GM12865 (cell line): ENCODE measurements around the gene OR7C2.

ENCODE experiments used
- DNase-seq: peaks from one replicate; pipeline ENCODE4 v3.0.0; 2010; ENCODE audit warnings: low read depth
- H3K4me3 ChIP-seq: 2 replicates; pipeline ENCODE4 v1.5.1; 2011; ENCODE audit warnings: mild to moderate bottlenecking, low read depth, low read length, control low read depth
- CTCF ChIP-seq: IDR thresholded peaks from 2 replicates; pipeline ENCODE4 v1.5.1; 2011; ENCODE audit warnings: low read length, control low read depth, low read depth, inconsistent platforms; ENCODE audit not compliant: insufficient read depth; ENCODE audit errors: missing control alignments

The OR7C2 gene

GRCh38 chr19:14957464-14957863, 16.2 kb downstream of the OR7C2 start:
- TF ChIP-seq CTCF = no peak
- H3K4me3 ChIP-seq = no peak overlapping the region
- no peak for DNase-seq

GRCh38 chr19:14959263-14959662, 18.0 kb downstream of the OR7C2 start:
- no peak for DNase-seq
- no peak overlapping the region for H3K4me3 ChIP-seq
- no peak for TF ChIP-seq CTCF

- no peak overlapping the region for H3K4me3 ChIP-seq
- DNase-seq = no peak
- TF ChIP-seq CTCF = no peak
These were observed 20.8 kb downstream of the OR7C2 start for GRCh38 chr19:14961956-14962685.

- no peak for DNase-seq
- TF ChIP-seq CTCF = no peak
- no peak overlapping the region for H3K4me3 ChIP-seq
These were observed 27.0 kb downstream of the OR7C2 start for GRCh38 chr19:14968247-14968646.

- DNase-seq = no peak
- no peak for TF ChIP-seq CTCF
- H3K4me3 ChIP-seq = no peak overlapping the region
These were observed 30.2 kb downstream of the OR7C2 start for GRCh38 chr19:14971474-14971873.

- no peak overlapping the region for H3K4me3 ChIP-seq
- no peak for DNase-seq
- TF ChIP-seq CTCF = no peak
These were observed 31.4 kb downstream of the OR7C2 start for GRCh38 chr19:14972676-14973075.

- no peak for DNase-seq
- H3K4me3 ChIP-seq = no peak overlapping the region
- TF ChIP-seq CTCF = no peak
These were observed 33.2 kb downstream of the OR7C2 start for GRCh38 chr19:14974488-14974887.
